ENCODE measurements around the gene CALHM5. TPM values are rescaled to one million over a fixed set of nuclear protein-coding genes. Genes with fewer than 3 reads are reported as not detected.
"Not testable (repeated sequence)": the region's sequence is repeated elsewhere in the genome, so short reads cannot be mapped to it uniquely, and the experiment has no call there.

CALHM5 gene
- total RNA-seq, 1 donor from 2014 or later: 0.33 TPM

DNA sequence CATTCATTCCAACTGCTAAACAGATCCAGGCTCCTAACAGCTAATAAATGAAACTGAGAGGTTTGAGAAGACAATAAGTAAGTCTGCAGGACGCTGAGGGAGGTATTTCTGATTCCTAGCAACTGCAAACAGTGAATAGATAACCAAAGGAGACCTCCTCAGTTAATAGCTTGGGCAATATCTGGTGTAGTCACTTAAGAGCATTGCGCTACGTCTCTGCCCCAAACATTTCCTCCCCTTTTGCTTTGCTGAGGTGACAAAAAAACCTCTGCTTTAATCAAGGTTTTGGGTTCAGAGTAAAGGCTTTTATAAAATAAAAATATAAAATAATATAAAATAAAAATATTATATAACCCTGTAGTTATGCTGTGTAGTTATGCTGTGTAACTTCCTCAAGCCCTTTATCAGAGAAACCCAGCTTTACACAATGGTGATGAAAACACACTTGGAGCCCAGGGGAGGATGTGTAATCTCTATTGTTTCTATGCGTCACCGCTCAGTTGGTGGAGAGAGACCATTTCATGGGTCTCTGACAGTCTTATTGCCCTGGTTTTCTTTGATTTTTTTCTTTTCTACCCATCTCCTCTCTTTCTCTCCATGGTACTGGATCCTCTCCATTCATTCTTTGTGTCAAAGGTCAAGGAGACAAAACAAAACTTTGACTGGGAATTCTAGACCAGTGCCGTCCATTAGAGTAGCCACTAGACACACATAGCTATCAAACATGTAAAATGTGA lies 18.9 kb upstream of the CALHM5 start:
- Mint-ChIP-seq H3K4me1 (peaks cover 8% of the 10 kb centered on the region), H3K27ac (ENCODE audit: unreplicated experiment) (no peak overlapping the region), H3K27me3 (ENCODE audit: low read depth) (no peaks in the 10 kb centered on the region), H3K9me3 (peaks cover 15% of the 10 kb centered on the region), H3K4me3 (no peak overlapping the region), H3K36me3 (ENCODE audit: low read depth) (peaks cover 6% of the 10 kb centered on the region)
- DNase-seq (ENCODE audit: low read depth, low spot score): no peak
- TF ChIP-seq CTCF (conservative IDR thresholded peaks at IDR 0.05): no peak

- H3K9me3 Mint-ChIP-seq; H3K27ac Mint-ChIP-seq (ENCODE audit: unreplicated experiment); DNase-seq (ENCODE audit: low read depth, low spot score); H3K4me3 Mint-ChIP-seq; H3K36me3 Mint-ChIP-seq (ENCODE audit: low read depth); H3K4me1 Mint-ChIP-seq; H3K27me3 Mint-ChIP-seq (ENCODE audit: low read depth): not testable (repeated sequence)
These were observed 16.3 kb upstream of the CALHM5 start for GRCh38 chr6:116495161-116495560.

GRCh38 chr6:116497113-116497676 lies 14.2 kb upstream of the CALHM5 start:
- Mint-ChIP-seq H3K4me1 (peaks cover 9% of the 10 kb centered on the region), H3K27ac (ENCODE audit: unreplicated experiment) (no peak overlapping the region), H3K4me3 (no peak overlapping the region), H3K9me3 (peaks cover 6% of the 10 kb centered on the region), H3K27me3 (ENCODE audit: low read depth) (no peaks in the 10 kb centered on the region), H3K36me3 (ENCODE audit: low read depth) (no peaks in the 10 kb centered on the region)
- DNase-seq (ENCODE audit: low read depth, low spot score): no peak
- no peak for TF ChIP-seq CTCF (conservative IDR thresholded peaks at IDR 0.05)

DNA sequence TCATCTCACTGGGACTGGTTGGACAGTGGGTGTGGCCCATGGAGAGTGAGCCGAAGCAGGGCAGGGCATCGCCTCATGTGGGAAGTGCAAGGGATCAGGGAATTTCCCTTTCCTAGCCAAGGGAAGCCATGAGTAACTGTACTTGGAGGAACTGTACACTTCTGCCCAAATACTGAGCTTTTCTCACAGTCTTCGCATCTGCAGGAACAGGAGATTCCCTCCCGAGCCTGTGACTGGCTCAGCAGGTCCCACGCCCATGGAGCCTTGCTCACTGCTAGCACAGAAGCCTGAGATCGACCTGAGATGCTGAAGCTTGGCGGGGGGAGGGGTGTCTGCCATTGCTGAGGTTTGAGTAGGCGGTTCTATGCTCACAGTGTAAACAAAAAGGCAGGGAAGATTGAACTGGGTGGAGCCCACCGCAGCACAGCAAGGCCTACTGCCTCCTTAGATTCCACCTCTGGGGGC lies 10.4 kb upstream of the CALHM5 start:
- peaks cover 4% of the 10 kb centered on the region for H3K4me1 Mint-ChIP-seq
- no peak for TF ChIP-seq CTCF (conservative IDR thresholded peaks at IDR 0.05)
- H3K9me3 Mint-ChIP-seq: peaks cover 18% of the 10 kb centered on the region
- no peak overlapping the region for H3K27ac Mint-ChIP-seq (ENCODE audit: unreplicated experiment)
- H3K36me3 Mint-ChIP-seq (ENCODE audit: low read depth): peaks cover 12% of the 10 kb centered on the region
- no peak overlapping the region for H3K4me3 Mint-ChIP-seq
- no peak for DNase-seq (ENCODE audit: low read depth, low spot score)
- peaks cover 5% of the 10 kb centered on the region for H3K27me3 Mint-ChIP-seq (ENCODE audit: low read depth)

GRCh38 chr6:116507324-116507723 lies 4.1 kb upstream of the CALHM5 start:
- no peak for TF ChIP-seq CTCF (conservative IDR thresholded peaks at IDR 0.05)
- Mint-ChIP-seq H3K4me1 (peaks cover 12% of the 10 kb centered on the region), H3K27me3 (ENCODE audit: low read depth) (peaks cover 5% of the 10 kb centered on the region), H3K27ac (ENCODE audit: unreplicated experiment) (no peak overlapping the region), H3K4me3 (no peak overlapping the region), H3K36me3 (ENCODE audit: low read depth) (peaks cover 11% of the 10 kb centered on the region), H3K9me3 (peaks cover 33% of the 10 kb centered on the region)
- no peak for DNase-seq (ENCODE audit: low read depth, low spot score)

DNA sequence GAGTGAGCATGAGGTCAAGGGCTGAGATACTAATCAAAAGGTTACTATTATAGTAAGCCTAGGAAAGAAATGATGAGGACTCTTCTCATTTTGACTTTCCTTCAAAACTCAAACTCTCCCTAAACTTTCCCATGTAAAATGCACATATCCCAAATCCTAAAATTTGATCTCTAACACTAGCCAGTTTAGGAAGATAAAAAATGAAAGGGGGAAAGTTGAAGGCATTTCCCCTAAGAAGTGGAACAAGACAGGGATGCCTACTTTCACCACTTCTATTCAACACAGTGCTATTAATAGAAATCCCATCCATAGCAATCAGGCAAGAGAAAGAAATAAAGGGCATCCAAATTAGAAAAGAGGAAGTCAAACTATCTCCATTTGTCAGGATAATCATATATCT lies 2.9 kb upstream of the CALHM5 start:
- no peak overlapping the region for H3K27ac Mint-ChIP-seq (ENCODE audit: unreplicated experiment)
- peaks cover 5% of the 10 kb centered on the region for H3K36me3 Mint-ChIP-seq (ENCODE audit: low read depth)
- TF ChIP-seq CTCF (conservative IDR thresholded peaks at IDR 0.05): no peak
- H3K4me1 Mint-ChIP-seq: peaks cover 18% of the 10 kb centered on the region
- peaks cover 2% of the 10 kb centered on the region for H3K27me3 Mint-ChIP-seq (ENCODE audit: low read depth)
- peaks cover 24% of the 10 kb centered on the region for H3K9me3 Mint-ChIP-seq
- no peak for DNase-seq (ENCODE audit: low read depth, low spot score)
- H3K4me3 Mint-ChIP-seq: no peak overlapping the region

All from neural crest cell (in vitro differentiated cells).